DOHH2 (cell line): ENCODE data around the gene FAM131C.

Experiments used
- H3F3A ChIP-seq: fragments of 200-600 bp; sonication (generic), shearing (Covaris generic); 2 replicates; pipeline ENCODE4 v1.6.0; 2016; ENCODE audit warnings: antibody characterized with exemption, mild to moderate bottlenecking; ENCODE audit not compliant: control insufficient read depth, insufficient read depth
- H3K27ac ChIP-seq: fragments of 200-600 bp; sonication (generic); 2 replicates; pipeline ENCODE4 v1.5.1; 2014; ENCODE audit warnings: low read depth, mild to moderate bottlenecking, low read length, moderate library complexity
- H3K27me3 ChIP-seq: fragments of 200-600 bp; sonication (generic); 2 replicates; pipeline ENCODE4 v1.6.1; 2014; ENCODE audit warnings: mild to moderate bottlenecking, low read length, mixed read lengths; ENCODE audit not compliant: control insufficient read depth
- H3K36me3 ChIP-seq: fragments of 200-600 bp; sonication (generic); 2 replicates; pipeline ENCODE4 v1.6.1; 2014; ENCODE audit warnings: mild to moderate bottlenecking, low read length, moderate library complexity, mixed read lengths; ENCODE audit not compliant: control insufficient read depth
- H3K4me1 ChIP-seq: fragments of 200-600 bp; sonication (generic); 2 replicates; pipeline ENCODE4 v1.6.1; 2014; ENCODE audit warnings: mild to moderate bottlenecking, low read length, mixed read lengths; ENCODE audit not compliant: control insufficient read depth
- H3K4me2 ChIP-seq: fragments of 200-600 bp; sonication (generic); 2 replicates; pipeline ENCODE4 v1.6.0; 2014; ENCODE audit warnings: mild to moderate bottlenecking, low read length, moderate library complexity
- H3K4me3 ChIP-seq: fragments of 200-600 bp; sonication (generic); 2 replicates; pipeline ENCODE4 v1.5.1; 2014; ENCODE audit warnings: mild to moderate bottlenecking, low read length, mixed read lengths
- H3K79me2 ChIP-seq: fragments of 200-600 bp; sonication (generic); 2 replicates; pipeline ENCODE4 v1.6.1; 2014; ENCODE audit warnings: mild to moderate bottlenecking, low read length, mixed read lengths; ENCODE audit not compliant: control insufficient read depth
- H3K9me2 ChIP-seq: fragments of 200-600 bp; sonication (generic); replicated peaks from 2 replicates; pipeline ENCODE4 v1.6.1; 2014; ENCODE audit warnings: mild to moderate bottlenecking, low read length, mixed read lengths; ENCODE audit not compliant: control insufficient read depth
- H3K9me3 ChIP-seq: fragments of 200-600 bp; sonication (generic); 2 replicates; pipeline ENCODE4 v1.6.1; 2014; ENCODE audit warnings: antibody characterized with exemption, low read length, mixed read lengths; ENCODE audit not compliant: control insufficient read depth, insufficient read depth
- H4K20me1 ChIP-seq: fragments of 200-600 bp; sonication (generic); 2 replicates; pipeline ENCODE4 v1.6.0; 2014; ENCODE audit warnings: low read depth, mild to moderate bottlenecking, antibody characterized with exemption, low read length, moderate library complexity; ENCODE audit not compliant: control insufficient read depth, insufficient read depth
- EZH2phosphoT487 ChIP-seq: fragments of 200-600 bp; sonication (generic); IDR thresholded peaks from 2 replicates; pipeline ENCODE4 v1.6.1; 2017; ENCODE audit warnings: borderline replicate concordance, mild to moderate bottlenecking, antibody characterized with exemption, low read length, moderate library complexity, mixed read lengths
- TF ChIP-seq, protein P1 (sequence below): fragments of 200-600 bp; sonication (generic); IDR thresholded peaks from one replicate; pipeline ENCODE4 v1.5.1; 2014; ENCODE audit warnings: antibody characterized with exemption, mild to moderate bottlenecking, low read depth, low read length; ENCODE audit not compliant: poor library complexity, severe bottlenecking

Gene FAM131C

GRCh38 chr1:16120940-16121410, 47.5 kb upstream of the FAM131C start:
- Histone ChIP-seq H3K4me1 (no peaks in the 10 kb centered on the region), H3K4me2 (no peak overlapping the region)
- TF ChIP-seq, protein P1, sequence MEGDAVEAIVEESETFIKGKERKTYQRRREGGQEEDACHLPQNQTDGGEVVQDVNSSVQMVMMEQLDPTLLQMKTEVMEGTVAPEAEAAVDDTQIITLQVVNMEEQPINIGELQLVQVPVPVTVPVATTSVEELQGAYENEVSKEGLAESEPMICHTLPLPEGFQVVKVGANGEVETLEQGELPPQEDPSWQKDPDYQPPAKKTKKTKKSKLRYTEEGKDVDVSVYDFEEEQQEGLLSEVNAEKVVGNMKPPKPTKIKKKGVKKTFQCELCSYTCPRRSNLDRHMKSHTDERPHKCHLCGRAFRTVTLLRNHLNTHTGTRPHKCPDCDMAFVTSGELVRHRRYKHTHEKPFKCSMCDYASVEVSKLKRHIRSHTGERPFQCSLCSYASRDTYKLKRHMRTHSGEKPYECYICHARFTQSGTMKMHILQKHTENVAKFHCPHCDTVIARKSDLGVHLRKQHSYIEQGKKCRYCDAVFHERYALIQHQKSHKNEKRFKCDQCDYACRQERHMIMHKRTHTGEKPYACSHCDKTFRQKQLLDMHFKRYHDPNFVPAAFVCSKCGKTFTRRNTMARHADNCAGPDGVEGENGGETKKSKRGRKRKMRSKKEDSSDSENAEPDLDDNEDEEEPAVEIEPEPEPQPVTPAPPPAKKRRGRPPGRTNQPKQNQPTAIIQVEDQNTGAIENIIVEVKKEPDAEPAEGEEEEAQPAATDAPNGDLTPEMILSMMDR: no peak
- TF ChIP-seq EZH2phosphoT487: no peak

DNA sequence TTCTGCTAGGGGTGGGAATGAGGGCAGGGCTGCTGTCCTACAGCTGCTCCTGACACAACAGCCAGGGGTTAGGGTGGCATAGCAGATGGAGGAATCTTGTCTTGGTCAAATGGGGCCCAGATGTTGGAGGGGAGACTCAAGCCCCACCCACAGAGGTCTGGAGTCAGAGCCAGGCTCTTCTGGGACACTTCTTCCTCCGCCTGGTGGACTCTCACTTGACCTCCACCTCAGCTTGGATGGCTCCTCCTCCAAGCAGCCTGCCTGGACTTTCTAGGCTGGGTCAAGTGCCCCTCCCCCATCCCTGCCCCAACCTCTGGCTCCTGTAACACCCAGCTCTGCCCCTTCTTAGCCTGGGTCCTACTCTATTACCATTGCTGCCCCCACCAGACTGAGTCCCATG, 47.0 kb upstream of the FAM131C start:
- Histone ChIP-seq H3K27ac (no peak overlapping the region), H3K9me2 (no peaks in the 10 kb centered on the region), H3K36me3 (no peaks in the 10 kb centered on the region), H3K4me3 (no peak overlapping the region), H3F3A (no peaks in the 10 kb centered on the region), H3K4me2 (no peak overlapping the region), H3K27me3 (no peaks in the 10 kb centered on the region), H4K20me1 (no peaks in the 10 kb centered on the region), H3K79me2 (no peaks in the 10 kb centered on the region), H3K4me1 (no peaks in the 10 kb centered on the region), H3K9me3 (no peaks in the 10 kb centered on the region)
- TF ChIP-seq, protein P1: no peak
- no peak for TF ChIP-seq EZH2phosphoT487

More at GRCh38 chr1:16120940-16121410, 47.5 kb upstream of the FAM131C start:
- no peak overlapping the region for H3K4me3 ChIP-seq
- no peaks in the 10 kb centered on the region for H3K27me3 ChIP-seq
- no peaks in the 10 kb centered on the region for H3K9me2 ChIP-seq
- H4K20me1 ChIP-seq: no peaks in the 10 kb centered on the region
- no peaks in the 10 kb centered on the region for H3K9me3 ChIP-seq
- H3K27ac ChIP-seq: no peak overlapping the region
- no peaks in the 10 kb centered on the region for H3F3A ChIP-seq
- H3K36me3 ChIP-seq: no peaks in the 10 kb centered on the region
- no peaks in the 10 kb centered on the region for H3K79me2 ChIP-seq

DNA sequence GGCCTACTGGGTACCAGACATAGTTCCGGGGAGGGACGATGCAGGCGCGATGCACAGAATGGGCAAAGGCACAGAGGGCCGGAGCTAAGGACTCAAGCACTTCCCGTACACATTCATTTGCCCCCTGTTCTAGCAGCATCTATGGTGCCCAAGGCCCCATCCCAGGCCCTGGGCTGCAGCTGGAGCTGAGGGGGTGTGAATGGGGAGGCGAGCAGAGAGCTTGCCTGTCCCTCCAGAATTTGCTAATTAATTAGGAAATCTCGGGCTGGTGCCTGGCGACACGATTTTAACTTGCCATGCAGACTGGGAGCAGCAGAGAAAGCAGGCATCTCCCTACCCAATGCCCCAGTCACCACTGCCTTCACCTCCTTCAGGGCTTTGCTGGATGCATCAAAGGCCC, 46.5 kb upstream of the FAM131C start:
- H3K4me3 ChIP-seq: no peak overlapping the region
- TF ChIP-seq, protein P1: no peak
- TF ChIP-seq EZH2phosphoT487: no peak
- no peaks in the 10 kb centered on the region for H3K9me2 ChIP-seq
- H3K79me2 ChIP-seq: no peaks in the 10 kb centered on the region
- no peak overlapping the region for H3K4me2 ChIP-seq
- no peaks in the 10 kb centered on the region for H4K20me1 ChIP-seq
- no peaks in the 10 kb centered on the region for H3K36me3 ChIP-seq
- no peak overlapping the region for H3K27ac ChIP-seq
- H3F3A ChIP-seq: no peaks in the 10 kb centered on the region
- no peaks in the 10 kb centered on the region for H3K9me3 ChIP-seq
- no peaks in the 10 kb centered on the region for H3K4me1 ChIP-seq
- no peaks in the 10 kb centered on the region for H3K27me3 ChIP-seq
